NT2/D1 (cell line): ENCODE measurements around the gene TDRD6.

Experiments
- SUZ12 ChIP-seq: IDR thresholded peaks from 2 replicates; pipeline ENCODE4 v1.6.1; 2011; ENCODE audit not compliant: insufficient read length, insufficient read depth; ENCODE audit errors: extremely low read depth
- YY1 ChIP-seq: IDR thresholded peaks from 2 replicates; pipeline ENCODE4 v1.6.1; 2011; ENCODE audit not compliant: insufficient read length, insufficient read depth
- ZNF274 ChIP-seq: IDR thresholded peaks from 2 replicates; pipeline ENCODE4 v1.6.1; 2011; ENCODE audit warnings: mild to moderate bottlenecking, low read depth, low read length

GRCh38 chr6:46719099-46719498 is 31.4 kb downstream of the TDRD6 start:
- TF ChIP-seq ZNF274 (no peak), YY1 (no peak), SUZ12 (no peak)
